Measurements from ENCODE around the gene CNOT8.

DNA sequence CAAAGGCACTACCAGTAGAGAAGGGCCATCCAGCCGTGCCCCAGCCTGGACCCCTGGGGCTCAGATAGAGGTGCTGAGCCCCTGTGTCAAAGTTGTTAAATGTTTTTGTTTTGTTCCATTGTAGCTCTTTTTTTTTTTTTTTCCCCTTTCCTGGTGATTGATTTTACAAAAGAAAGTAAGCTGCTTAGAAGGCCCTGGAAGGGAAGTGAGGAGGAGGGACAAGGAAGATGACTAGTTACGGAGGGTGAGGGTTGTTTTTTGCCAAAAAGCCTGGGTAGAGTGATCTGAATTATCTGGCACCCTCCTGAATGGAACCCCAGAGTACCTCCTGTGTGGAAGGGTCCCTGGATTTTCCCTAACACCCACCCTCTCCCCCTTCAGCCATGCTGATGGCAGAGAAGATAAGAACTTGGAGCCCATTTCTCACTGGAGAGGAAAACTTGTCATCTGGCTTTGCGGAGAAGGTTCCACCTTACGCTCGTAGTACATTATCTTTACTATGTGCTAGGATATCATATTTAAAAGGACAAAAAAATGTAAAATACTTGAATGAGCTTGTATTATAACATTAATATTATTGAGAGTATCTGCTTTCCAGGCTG lies 41.4 kb upstream of the CNOT8 start:
- TF ChIP-seq, protein P1, sequence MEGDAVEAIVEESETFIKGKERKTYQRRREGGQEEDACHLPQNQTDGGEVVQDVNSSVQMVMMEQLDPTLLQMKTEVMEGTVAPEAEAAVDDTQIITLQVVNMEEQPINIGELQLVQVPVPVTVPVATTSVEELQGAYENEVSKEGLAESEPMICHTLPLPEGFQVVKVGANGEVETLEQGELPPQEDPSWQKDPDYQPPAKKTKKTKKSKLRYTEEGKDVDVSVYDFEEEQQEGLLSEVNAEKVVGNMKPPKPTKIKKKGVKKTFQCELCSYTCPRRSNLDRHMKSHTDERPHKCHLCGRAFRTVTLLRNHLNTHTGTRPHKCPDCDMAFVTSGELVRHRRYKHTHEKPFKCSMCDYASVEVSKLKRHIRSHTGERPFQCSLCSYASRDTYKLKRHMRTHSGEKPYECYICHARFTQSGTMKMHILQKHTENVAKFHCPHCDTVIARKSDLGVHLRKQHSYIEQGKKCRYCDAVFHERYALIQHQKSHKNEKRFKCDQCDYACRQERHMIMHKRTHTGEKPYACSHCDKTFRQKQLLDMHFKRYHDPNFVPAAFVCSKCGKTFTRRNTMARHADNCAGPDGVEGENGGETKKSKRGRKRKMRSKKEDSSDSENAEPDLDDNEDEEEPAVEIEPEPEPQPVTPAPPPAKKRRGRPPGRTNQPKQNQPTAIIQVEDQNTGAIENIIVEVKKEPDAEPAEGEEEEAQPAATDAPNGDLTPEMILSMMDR (conservative IDR thresholded peaks at IDR 0.05; ENCODE audit: low read depth, low read length) = no peak
- TF ChIP-seq CHD1 (IDR thresholded peaks at IDR 0.05; ENCODE audit: low read depth, low read length) = no peak
- no peak for TF ChIP-seq RFX5 (IDR thresholded peaks at IDR 0.05; ENCODE audit: low read depth, low read length)
- TF ChIP-seq POLR2A (IDR thresholded peaks at IDR 0.05; ENCODE audit: low read depth, low read length) = no peak
- TF ChIP-seq, protein P2, sequence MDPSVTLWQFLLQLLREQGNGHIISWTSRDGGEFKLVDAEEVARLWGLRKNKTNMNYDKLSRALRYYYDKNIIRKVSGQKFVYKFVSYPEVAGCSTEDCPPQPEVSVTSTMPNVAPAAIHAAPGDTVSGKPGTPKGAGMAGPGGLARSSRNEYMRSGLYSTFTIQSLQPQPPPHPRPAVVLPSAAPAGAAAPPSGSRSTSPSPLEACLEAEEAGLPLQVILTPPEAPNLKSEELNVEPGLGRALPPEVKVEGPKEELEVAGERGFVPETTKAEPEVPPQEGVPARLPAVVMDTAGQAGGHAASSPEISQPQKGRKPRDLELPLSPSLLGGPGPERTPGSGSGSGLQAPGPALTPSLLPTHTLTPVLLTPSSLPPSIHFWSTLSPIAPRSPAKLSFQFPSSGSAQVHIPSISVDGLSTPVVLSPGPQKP (IDR thresholded peaks at IDR 0.05; ENCODE audit: borderline replicate concordance, low read depth, low read length) = no peak
- TF ChIP-seq CEBPB (IDR thresholded peaks at IDR 0.05; ENCODE audit: low read depth, low read length) = no peak
- no peak for TF ChIP-seq RAD21 (IDR thresholded peaks at IDR 0.05; ENCODE audit: low read length)
- TF ChIP-seq, protein P3, sequence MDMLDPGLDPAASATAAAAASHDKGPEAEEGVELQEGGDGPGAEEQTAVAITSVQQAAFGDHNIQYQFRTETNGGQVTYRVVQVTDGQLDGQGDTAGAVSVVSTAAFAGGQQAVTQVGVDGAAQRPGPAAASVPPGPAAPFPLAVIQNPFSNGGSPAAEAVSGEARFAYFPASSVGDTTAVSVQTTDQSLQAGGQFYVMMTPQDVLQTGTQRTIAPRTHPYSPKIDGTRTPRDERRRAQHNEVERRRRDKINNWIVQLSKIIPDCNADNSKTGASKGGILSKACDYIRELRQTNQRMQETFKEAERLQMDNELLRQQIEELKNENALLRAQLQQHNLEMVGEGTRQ (IDR thresholded peaks at IDR 0.05; ENCODE audit: low read depth, low read length) = no peak

Measured in IMR-90 (cell line).